HEK293 (cell line): Measurements from ENCODE around the gene CTXN2.

Source experiments
- ATF2 ChIP-seq: fragments of 450-650 bp; formaldehyde crosslinking; IDR thresholded peaks from 2 replicates; pipeline ENCODE4 v1.5.1; 2016; ENCODE audit warnings: missing biosample characterization, missing genetic modification characterization, low read depth
- TCF7L2 ChIP-seq: IDR thresholded peaks from 2 replicates; pipeline ENCODE4 v1.6.1; 2011; ENCODE audit warnings: low read depth, mild to moderate bottlenecking, inconsistent platforms, low read length, moderate library complexity, borderline replicate concordance
- YY1 ChIP-seq: fragments of 450-650 bp; formaldehyde crosslinking; IDR thresholded peaks from 2 replicates; pipeline ENCODE4 v1.5.1; 2018; ENCODE audit warnings: missing biosample characterization, missing genetic modification characterization
- ZNF274 ChIP-seq, 2 experiments: fragments of 200-500 bp in 1 of 2; fragments of 450-650 bp in 1 of 2; sonication (Bioruptor generic) in 1 of 2; formaldehyde crosslinking in 1 of 2; IDR thresholded peaks; 2 replicates each; pipeline versions ENCODE4 v1.5.1 to v1.6.1; 2014 to 2016; ENCODE audit warnings: borderline replicate concordance in 1 of 2, inconsistent platforms in 1 of 2, low read length in 1 of 2, missing biosample characterization in 1 of 2, missing genetic modification characterization in 1 of 2
- ZNF830 ChIP-seq: fragments of 450-650 bp; IDR thresholded peaks from 2 replicates; pipeline ENCODE4 v1.5.0; 2018; ENCODE audit warnings: missing biosample characterization, missing genetic modification characterization, low read depth, mild to moderate bottlenecking, moderate library complexity

- no peak for TF ChIP-seq ATF2 (tag by site-specific recombination)
- no peak for TF ChIP-seq TCF7L2
- no peak for TF ChIP-seq ZNF274 (IDR thresholded peaks at IDR 0.05; ENCODE audit: low read length)
- no peak for TF ChIP-seq ZNF274 (tag by site-specific recombination; IDR thresholded peaks at IDR 0.05; ENCODE audit: borderline replicate concordance)
- no peak for TF ChIP-seq ZNF830
- TF ChIP-seq YY1 (tag by site-specific recombination): no peak
These were observed 51.1 kb downstream of the CTXN2 start for GRCh38 chr15:48242535-48242934.
